Measurements from ENCODE around the gene KMT2A. TPM values are rescaled to one million over a fixed set of nuclear protein-coding genes. Genes with fewer than 3 reads are reported as not detected.
"Not testable (repeated sequence)": the region's sequence is repeated elsewhere in the genome, so short reads cannot be mapped to it uniquely, and the experiment has no call there.

The KMT2A gene
- total RNA-seq, 1 experiment from 2014 or later: 10.6 TPM

- DNase-seq (ENCODE audit: low read depth, low spot score): no peak
- in situ Hi-C loops (cut with HindIII; ENCODE audit: low pct_unique_long_range_greater_than_20kb, low sequenced_read_pairs): no loop called here
These were observed 108.3 kb downstream of the KMT2A start for GRCh38 chr11:118544647-118545010.

- in situ Hi-C loops (cut with HindIII; ENCODE audit: low pct_unique_long_range_greater_than_20kb, low sequenced_read_pairs): no loop called here
- DNase-seq (ENCODE audit: low read depth, low spot score): no peak
These were observed 109.2 kb downstream of the KMT2A start for GRCh38 chr11:118545533-118545932.

GRCh38 chr11:118547132-118547531, 110.8 kb downstream of the KMT2A start:
- in situ Hi-C loops (cut with HindIII; ENCODE audit: low pct_unique_long_range_greater_than_20kb, low sequenced_read_pairs): no loop called here
- no peak for DNase-seq (ENCODE audit: low read depth, low spot score)

- DNase-seq (ENCODE audit: low read depth, low spot score): no peak
- in situ Hi-C loops (cut with HindIII; ENCODE audit: low pct_unique_long_range_greater_than_20kb, low sequenced_read_pairs): no loop called here
These were observed 116.0 kb downstream of the KMT2A start for GRCh38 chr11:118552341-118552740.

GRCh38 chr11:118560806-118561205, 124.5 kb downstream of the KMT2A start:
- in situ Hi-C loops (cut with HindIII; ENCODE audit: low pct_unique_long_range_greater_than_20kb, low sequenced_read_pairs): no loop called here
- no peak for DNase-seq (ENCODE audit: low read depth, low spot score)

- DNase-seq (ENCODE audit: low read depth, low spot score): no peak
- in situ Hi-C loops (cut with HindIII; ENCODE audit: low pct_unique_long_range_greater_than_20kb, low sequenced_read_pairs): no loop called here
These were observed 128.8 kb downstream of the KMT2A start for GRCh38 chr11:118565051-118565450.

GRCh38 chr11:118569670-118570069, 133.4 kb downstream of the KMT2A start:
- in situ Hi-C loops (cut with HindIII; ENCODE audit: low pct_unique_long_range_greater_than_20kb, low sequenced_read_pairs): no loop called here
- no peak for DNase-seq (ENCODE audit: low read depth, low spot score)

- DNase-seq (ENCODE audit: low read depth, low spot score): no peak
- in situ Hi-C loops (cut with HindIII; ENCODE audit: low pct_unique_long_range_greater_than_20kb, low sequenced_read_pairs): no loop called here
These were observed 134.5 kb downstream of the KMT2A start for GRCh38 chr11:118570787-118571186.

GRCh38 chr11:118571701-118572060, 135.4 kb downstream of the KMT2A start:
- DNase-seq (ENCODE audit: low read depth, low spot score); in situ Hi-C loops (cut with HindIII; ENCODE audit: low pct_unique_long_range_greater_than_20kb, low sequenced_read_pairs): not testable (repeated sequence)

- peak; percentile 60 for DNase-seq (ENCODE audit: low read depth, low spot score)
- in situ Hi-C loops (cut with HindIII; ENCODE audit: low pct_unique_long_range_greater_than_20kb, low sequenced_read_pairs): no loop called here
These were observed 136.0 kb downstream of the KMT2A start, which contains the start of gene ARCN1 for GRCh38 chr11:118572061-118572980. Gene ARCN1 (plus strand): TSS chr11:118572409. CDS start chr11:118572548, 139 bp downstream.

GRCh38 chr11:118572981-118573550, 136.8 kb downstream of the KMT2A start:
- in situ Hi-C loops (cut with HindIII; ENCODE audit: low pct_unique_long_range_greater_than_20kb, low sequenced_read_pairs): no loop called here
- DNase-seq (ENCODE audit: low read depth, low spot score): peak; percentile 22

- in situ Hi-C loops (cut with HindIII; ENCODE audit: low pct_unique_long_range_greater_than_20kb, low sequenced_read_pairs): no loop called here
- DNase-seq (ENCODE audit: low read depth, low spot score): no peak
These were observed 138.3 kb downstream of the KMT2A start for GRCh38 chr11:118574636-118575035.

Other genes starting within 250 kb of the KMT2A start
- not detected in 2 replicates for gene JAML, start 211.5 kb upstream of the KMT2A start, total RNA-seq (2014; rRNA removed; shearing (Covaris generic))
- gene MPZL3, start 184.1 kb upstream of the KMT2A start, total RNA-seq (2014; rRNA removed; shearing (Covaris generic)): not detected in 2 replicates
- gene MPZL2, start 172.2 kb upstream of the KMT2A start, total RNA-seq (2014; rRNA removed; shearing (Covaris generic)): 0.53 TPM in 1 of 2 replicates, not detected in the other
- gene CD3E, start 131.8 kb upstream of the KMT2A start, total RNA-seq (2014; rRNA removed; shearing (Covaris generic)): not detected in 2 replicates
- gene CD3D, start 93.8 kb upstream of the KMT2A start, total RNA-seq (2014; rRNA removed; shearing (Covaris generic)): not detected in 2 replicates
- gene CD3G, start 92.1 kb upstream of the KMT2A start, total RNA-seq (2014; rRNA removed; shearing (Covaris generic)): not detected in 2 replicates
- gene UBE4A, start 76.9 kb upstream of the KMT2A start, total RNA-seq (2014; rRNA removed; shearing (Covaris generic)): 45.4 and 51.1 TPM in 2 replicates
- gene ATP5MG, start 34.9 kb upstream of the KMT2A start, total RNA-seq (2014; rRNA removed; shearing (Covaris generic)): 138 and 155 TPM in 2 replicates
- gene TTC36, start 91.0 kb downstream of the KMT2A start, total RNA-seq (2014; rRNA removed; shearing (Covaris generic)): not detected in 2 replicates
- gene TMEM25, start 94.7 kb downstream of the KMT2A start, total RNA-seq (2014; rRNA removed; shearing (Covaris generic)): 0.45 TPM in 1 of 2 replicates, not detected in the other
- 7.0 and 7.3 TPM in 2 replicates for gene IFT46, start 129.4 kb downstream of the KMT2A start, total RNA-seq (2014; rRNA removed; shearing (Covaris generic))
- 93.3 and 98.3 TPM in 2 replicates for gene ARCN1, start 135.9 kb downstream of the KMT2A start, total RNA-seq (2014; rRNA removed; shearing (Covaris generic))
- gene PHLDB1, start 171.1 kb downstream of the KMT2A start, total RNA-seq (2014; rRNA removed; shearing (Covaris generic)): 20.8 and 22.1 TPM in 2 replicates
- 0.03 and 0.13 TPM in 2 replicates for gene TREH, start 243.2 kb downstream of the KMT2A start, total RNA-seq (2014; rRNA removed; shearing (Covaris generic))

Data from SK-MEL-5 (cell line).